IMR-90 (cell line): ENCODE data around the gene MECP2.

Source experiments
- BHLHE40 ChIP-seq: fragments of 150-350 bp; IDR thresholded peaks from 2 replicates; pipeline ENCODE4 v1.6.1; 2016; ENCODE audit warnings: mild to moderate bottlenecking, low read depth, low read length
- CEBPB ChIP-seq: IDR thresholded peaks from 2 replicates; pipeline ENCODE4 v1.6.1; 2012; ENCODE audit warnings: low read depth, low read length, improper control_type of control experiment
- CTCF ChIP-seq: conservative IDR thresholded peaks from 2 replicates; pipeline ENCODE4 v1.5.1; 2012; ENCODE audit warnings: mild to moderate bottlenecking, low read depth, low read length, improper control_type of control experiment
- MXI1 ChIP-seq: IDR thresholded peaks from 2 replicates; pipeline ENCODE4 v1.6.1; 2012; ENCODE audit warnings: low read depth, mild to moderate bottlenecking, low read length, moderate library complexity, borderline replicate concordance
- POLR2A ChIP-seq: IDR thresholded peaks from 2 replicates; pipeline ENCODE4 v1.6.1; 2012; ENCODE audit warnings: mild to moderate bottlenecking, low read depth, low read length
- RAD21 ChIP-seq: IDR thresholded peaks from 2 replicates; pipeline ENCODE4 v1.6.1; 2012; ENCODE audit warnings: low read length, improper control_type of control experiment
- USF2 ChIP-seq: fragments of 150-350 bp; IDR thresholded peaks from 2 replicates; pipeline ENCODE4 v1.6.1; 2017; ENCODE audit warnings: mild to moderate bottlenecking, antibody characterized with exemption, low read length, low read depth

- TF ChIP-seq CTCF (no peak), CEBPB (no peak), RAD21 (no peak), BHLHE40 (no peak), MXI1 (no peak), USF2 (no peak), POLR2A (no peak)
Measured at GRCh38 chrX:154059231-154059630, 38.3 kb downstream of the MECP2 start.
